HCT116 (cell line): ENCODE data around the gene TSPAN11. TPM values are rescaled to one million over a fixed set of nuclear protein-coding genes. Genes with fewer than 3 reads are reported as not detected.

ENCODE experiments used
- ATAC-seq: fragments of 200-7000 bp; cut with Tn5 transposase; 2 replicates; pipeline ENCODE4 v1.9.1; 2020; ENCODE audit warnings: mild to moderate bottlenecking, moderate library complexity
- BruUV-seq: library from RNA; stranded (reverse); fragments of 400-500 nt; replicated peaks from 2 replicates; lab custom pipeline; 2021; lab: Mats Ljungman, UMichigan
- CTCF ChIA-PET: fragments of 300-600 bp; sonication (Branson Sonifier 250); formaldehyde crosslinking; loops from one replicate; lab custom pipeline; 2021; ENCODE audit warnings: antibody characterized with exemption; lab: Charles Lee
- POLR2A ChIA-PET: fragments of 300-600, 350-600 bp; sonication (Branson Sonifier 250); formaldehyde crosslinking; loops from one replicate; lab custom pipeline; 2021; ENCODE audit warnings: antibody characterized with exemption; lab: Charles Lee
- RAD21 ChIA-PET, 2 experiments: fragments of 300-600 bp; sonication (Branson Sonifier 250); formaldehyde crosslinking; loops; one replicate each; lab custom pipeline; 2023; ENCODE audit warnings: low total read pairs in 2 of 2; ENCODE audit not compliant: uncharacterized antibody in 2 of 2, unreplicated experiment in 2 of 2, low non-redundant PET in 1 of 2; lab: Charles Lee
- DNase-seq: peaks from one replicate; pipeline ENCODE4 v3.0.0-alpha.2; 2010; ENCODE audit warnings: low read depth, low spot score
- H2AFZ ChIP-seq: fragments of 200-600 bp; shearing (Covaris generic), sonication (generic); 2 replicates; pipeline ENCODE4 v1.6.1; 2017; ENCODE audit warnings: low read depth, mixed run types, mixed read lengths, antibody characterized with exemption, low read length; ENCODE audit not compliant: poor library complexity, severe bottlenecking
- H3K27ac ChIP-seq: 2 replicates; pipeline ENCODE4 v1.5.1; 2012; ENCODE audit warnings: low read depth, low read length
- H3K27me3 ChIP-seq: fragments of 200-600 bp; sonication (generic); 2 replicates; pipeline ENCODE4 v1.6.1; 2016; ENCODE audit warnings: mixed run types, low read length, mixed read lengths; ENCODE audit not compliant: insufficient read depth
- H3K36me3 ChIP-seq, 2 experiments: fragments of 200-500 bp in 1 of 2; fragments of 200-600 bp in 1 of 2; sonication (Bioruptor generic) in 1 of 2; sonication (generic) in 1 of 2; 2 replicates each; pipeline versions ENCODE4 v1.5.1 to v1.6.1; 2014 to 2016; ENCODE audit warnings: low read length in 2 of 2, inconsistent platforms in 1 of 2, mixed read lengths in 1 of 2, mixed run types in 1 of 2; ENCODE audit not compliant: insufficient read depth in 2 of 2, control insufficient read depth in 1 of 2
- H3K4me1 ChIP-seq, 2 experiments: fragments of 200-600 bp in 1 of 2; sonication (generic) in 1 of 2; 2 replicates each; pipeline versions ENCODE4 v1.5.1 to v1.6.1; 2012 to 2017; ENCODE audit warnings: low read length in 2 of 2, inconsistent platforms in 1 of 2, mild to moderate bottlenecking in 1 of 2, mixed read lengths in 1 of 2, mixed run types in 1 of 2, moderate library complexity in 1 of 2; ENCODE audit not compliant: insufficient read depth in 2 of 2, control insufficient read depth in 1 of 2
- H3K4me2 ChIP-seq: fragments of 200-600 bp; sonication (generic); 2 replicates; pipeline ENCODE4 v1.6.1; 2017; ENCODE audit warnings: mixed run types, low read length, mixed read lengths
- H3K4me3 ChIP-seq, 2 experiments: fragments of 200-600 bp in 1 of 2; sonication (generic) in 1 of 2; replicated peaks in 1 of 2; 2 replicates each; pipeline ENCODE4 v1.5.1; 2011 to 2016; ENCODE audit warnings: low read length in 2 of 2, control low read depth in 1 of 2, low read depth in 1 of 2, mild to moderate bottlenecking in 1 of 2, mixed read lengths in 1 of 2, mixed run types in 1 of 2
- H3K79me2 ChIP-seq: fragments of 200-600 bp; sonication (generic); 2 replicates; pipeline ENCODE4 v1.6.1; 2017; ENCODE audit warnings: mild to moderate bottlenecking, mixed run types, low read length, moderate library complexity, mixed read lengths; ENCODE audit not compliant: insufficient read depth
- H3K9ac ChIP-seq: fragments of 200-600 bp; sonication (generic); 2 replicates; pipeline ENCODE4 v1.6.1; 2016; ENCODE audit warnings: low read length, mixed read lengths
- H3K9me2 ChIP-seq: fragments of 200-600 bp; sonication (generic), shearing (Covaris generic); 2 replicates; pipeline ENCODE4 v1.6.1; 2017; ENCODE audit warnings: mixed run types, mild to moderate bottlenecking, moderate library complexity; ENCODE audit not compliant: insufficient read depth
- H3K9me3 ChIP-seq, 2 experiments: fragments of 200-500 bp in 1 of 2; fragments of 200-600 bp in 1 of 2; sonication (Bioruptor generic) in 1 of 2; sonication (generic) in 1 of 2; 2 replicates each; pipeline ENCODE4 v1.6.1; 2014 to 2017; ENCODE audit warnings: low read length in 2 of 2, mixed read lengths in 2 of 2, inconsistent platforms in 1 of 2, low read depth in 1 of 2, mild to moderate bottlenecking in 1 of 2, mixed run types in 1 of 2, moderate library complexity in 1 of 2; ENCODE audit not compliant: control insufficient read depth in 1 of 2, insufficient read depth in 1 of 2
- H4K20me1 ChIP-seq: fragments of 200-600 bp; sonication (generic), shearing (Covaris generic); 2 replicates; pipeline ENCODE4 v1.6.1; 2017; ENCODE audit warnings: mixed run types, mild to moderate bottlenecking, moderate library complexity; ENCODE audit not compliant: insufficient read depth
- ATF3 ChIP-seq: IDR thresholded peaks from 2 replicates; pipeline ENCODE4 v1.6.1; 2012
- CBX3 ChIP-seq: IDR thresholded peaks from 2 replicates; pipeline ENCODE4 v1.6.1; 2012; ENCODE audit warnings: low read depth
- CEBPB ChIP-seq: IDR thresholded peaks from 2 replicates; pipeline ENCODE4 v1.6.1; 2012; ENCODE audit warnings: low read depth
- CTCF ChIP-seq, 3 experiments: fragments of 200-600 bp in 1 of 3; sonication (generic) in 1 of 3; IDR thresholded peaks in 2 of 3; conservative IDR thresholded peaks in 1 of 3; 2 replicates each; pipeline ENCODE4 v1.5.1; 2012 to 2017; ENCODE audit warnings: low read depth in 2 of 3, low read length in 2 of 3, antibody characterized with exemption in 1 of 3, borderline replicate concordance in 1 of 3, control low read depth in 1 of 3, mild to moderate bottlenecking in 1 of 3, mixed read lengths in 1 of 3, mixed run types in 1 of 3, moderate library complexity in 1 of 3; ENCODE audit not compliant: insufficient read depth in 1 of 3
- ELF1 ChIP-seq: IDR thresholded peaks from 2 replicates; pipeline ENCODE4 v1.6.1; 2012; ENCODE audit warnings: low read depth, borderline replicate concordance
- EZH2phosphoT487 ChIP-seq: fragments of 200-600 bp; IDR thresholded peaks from 2 replicates; pipeline ENCODE4 v1.6.1; 2018; ENCODE audit warnings: antibody characterized with exemption, borderline replicate concordance
- JUND ChIP-seq: IDR thresholded peaks from 2 replicates; pipeline ENCODE4 v1.6.1; 2012
- POLR2A ChIP-seq: IDR thresholded peaks from 2 replicates; pipeline ENCODE4 v1.7.0; 2011; ENCODE audit warnings: borderline replicate concordance; ENCODE audit not compliant: insufficient read depth, insufficient read length; ENCODE audit errors: extremely low read depth
- POLR2AphosphoS5 ChIP-seq: IDR thresholded peaks from 2 replicates; pipeline ENCODE4 v1.6.1; 2011; ENCODE audit warnings: mild to moderate bottlenecking, low read depth, low read length, moderate library complexity
- RAD21 ChIP-seq: IDR thresholded peaks from 2 replicates; pipeline ENCODE4 v1.6.1; 2012; ENCODE audit warnings: low read depth, mild to moderate bottlenecking
- REST ChIP-seq: IDR thresholded peaks from 2 replicates; pipeline ENCODE4 v1.6.1; 2012; ENCODE audit warnings: low read depth
- SP1 ChIP-seq: IDR thresholded peaks from 2 replicates; pipeline ENCODE4 v1.6.1; 2012; ENCODE audit warnings: low read depth
- SRF ChIP-seq: IDR thresholded peaks from 2 replicates; pipeline ENCODE4 v1.6.1; 2012; ENCODE audit warnings: low read depth
- ZBTB33 ChIP-seq: IDR thresholded peaks from 2 replicates; pipeline ENCODE4 v1.6.1; 2011; ENCODE audit warnings: mild to moderate bottlenecking, low read length, moderate library complexity; ENCODE audit not compliant: insufficient replicate concordance; ENCODE audit errors: extremely low read depth
- intact Hi-C: fragments of 100-400 bp; cut with micrococcal nuclease; formaldehyde crosslinking; loops from 2 replicates; pipeline ENCODE4 v1.10.0; 2022
- total RNA-seq: library from RNA; stranded (reverse); gene quantifications from one replicate; pipeline ENCODE4 v1.2.1, GENCODE V29; 2021; ENCODE audit not compliant: unreplicated experiment

The TSPAN11 gene
- total RNA-seq, 1 experiment from 2014 or later, result not detected

- no peaks in the 10 kb centered on the region for H4K20me1 ChIP-seq
- H3K9ac ChIP-seq, result no peak overlapping the region
- no peak overlapping the region for H3K4me2 ChIP-seq
- ATAC-seq (no peak), DNase-seq (no peak)
- no peaks in the 10 kb centered on the region for H3K79me2 ChIP-seq
- ChIA-PET CTCF (no interaction called here), POLR2A (no interaction called here), RAD21 (no interaction called here)
- H3K4me1 ChIP-seq, result peaks cover 6 to 23% of the 10 kb centered on the region in 2 experiments
- no peaks in the 10 kb centered on the region for H3K9me3 ChIP-seq
- H3K4me3 ChIP-seq, result no peak overlapping the region
- no peaks in the 10 kb centered on the region for H3K27me3 ChIP-seq
- no peak for TF ChIP-seq SRF
- no peak for TF ChIP-seq CTCF (IDR thresholded peaks at IDR 0.05 in 2 of 3, conservative IDR thresholded peaks at IDR 0.05 in 1 of 3; ENCODE audit: borderline replicate concordance in 1 of 3, insufficient read depth in 1 of 3, low read depth in 2 of 3, low read length in 2 of 3)
- no peak for TF ChIP-seq REST
- TF ChIP-seq SP1, result no peak
- TF ChIP-seq ZBTB33, result no peak
- no peak for TF ChIP-seq RAD21
- TF ChIP-seq ELF1, result no peak
- TF ChIP-seq POLR2AphosphoS5, result no peak
- no peak for TF ChIP-seq POLR2A
- TF ChIP-seq CEBPB, result no peak
- TF ChIP-seq JUND, result no peak
- TF ChIP-seq EZH2phosphoT487, result no peak
- no peak for TF ChIP-seq ATF3
- no peak for TF ChIP-seq CBX3
- no peaks in the 10 kb centered on the region for H3K36me3 ChIP-seq
- H2AFZ ChIP-seq, result no peak overlapping the region
- no peak overlapping the region for H3K27ac ChIP-seq
- BruUV-seq, result no TSS peak
- intact Hi-C loops, result no loop called here
- no peaks in the 10 kb centered on the region for H3K9me2 ChIP-seq
Measured at GRCh38 chr12:31004666-31005065, 78.1 kb downstream of the TSPAN11 start.
